Liver (tissue), 3 donors: ENCODE results near the gene EPHB2.

ENCODE experiments used
- ATF3 ChIP-seq: IDR thresholded peaks from 2 replicates; pipeline ENCODE4 v1.6.1; 2016; ENCODE audit warnings: antibody characterized with exemption
- CTCF ChIP-seq: fragments of 150-350 bp; IDR thresholded peaks from 2 replicates; pipeline ENCODE4 v1.5.1; 2017; ENCODE audit warnings: improper control_type of control experiment, low read depth, low read length; ENCODE audit not compliant: missing input control
- FOXA1 ChIP-seq: IDR thresholded peaks from 2 replicates; pipeline ENCODE4 v1.6.1; 2016; ENCODE audit warnings: antibody characterized with exemption
- JUND ChIP-seq, 2 donors: IDR thresholded peaks; 2 replicates each; pipeline ENCODE4 v1.6.1; 2016; ENCODE audit warnings: antibody characterized with exemption in 2 of 2
- MAX ChIP-seq: IDR thresholded peaks from 2 replicates; pipeline ENCODE4 v1.6.1; 2016; ENCODE audit warnings: antibody characterized with exemption
- RAD21 ChIP-seq, 2 donors: IDR thresholded peaks; 2 replicates each; pipeline ENCODE4 v1.6.1; 2016; ENCODE audit warnings: antibody characterized with exemption in 2 of 2, mild to moderate bottlenecking in 2 of 2
- REST ChIP-seq: IDR thresholded peaks from 2 replicates; pipeline ENCODE4 v1.6.1; 2016; ENCODE audit warnings: antibody characterized with exemption, mild to moderate bottlenecking
- TAF1 ChIP-seq: conservative IDR thresholded peaks from 2 replicates; pipeline ENCODE4 v1.6.1; 2016; ENCODE audit warnings: antibody characterized with exemption, mild to moderate bottlenecking
- donor health status: healthy.
- donor health status: healthy.

GRCh38 chr1:22696610-22697009 lies 14.0 kb upstream of the EPHB2 start:
- TF ChIP-seq JUND (IDR thresholded peaks at IDR 0.05) (no peak), CTCF (no peak), TAF1 (no peak), RAD21 (IDR thresholded peaks at IDR 0.05) (no peak), FOXA1 (no peak), MAX (no peak), REST (no peak), ATF3 (no peak)
